ENCODE results near the gene ELOVL4.

ELOVL4 gene

DNA sequence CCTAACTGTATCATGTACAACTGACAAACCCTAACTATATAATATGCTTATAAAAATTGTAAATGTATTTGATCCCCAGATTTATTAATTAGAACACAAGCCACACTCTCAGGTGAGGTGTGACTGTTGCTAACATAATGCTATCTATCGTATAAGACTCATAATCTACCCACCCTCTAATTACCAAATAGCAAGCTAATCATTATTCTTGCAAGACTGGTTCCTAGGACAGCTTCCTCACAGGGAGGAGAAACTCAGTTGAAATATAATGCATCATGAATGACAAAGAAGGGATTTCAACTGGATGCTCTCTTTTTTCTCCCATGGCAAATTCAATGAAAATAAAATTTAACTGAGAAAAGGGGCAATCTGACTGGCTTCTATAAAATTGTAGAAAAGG, 35.4 kb downstream of the ELOVL4 start:
- peak; percentile 24 for DNase-seq

DNA sequence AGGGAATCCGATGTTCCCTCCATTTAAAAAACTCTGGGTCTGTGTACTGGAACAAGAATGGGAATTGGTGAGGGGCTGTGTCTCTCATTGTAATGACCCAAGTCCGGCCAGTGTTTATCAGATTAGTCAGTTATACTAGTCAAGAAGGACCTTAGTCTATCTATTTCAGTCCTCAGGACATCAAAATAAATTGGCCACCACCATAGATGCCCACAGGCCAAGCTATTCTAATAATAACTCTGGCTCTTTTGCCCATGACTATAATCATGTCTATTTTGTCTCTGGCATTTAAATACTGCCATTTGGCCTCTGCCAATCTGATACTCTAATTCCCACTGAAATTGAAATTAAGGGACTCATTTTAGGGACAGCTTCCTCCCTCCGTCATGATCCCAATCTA, 37.8 kb downstream of the ELOVL4 start:
- DNase-seq = no peak

DNA sequence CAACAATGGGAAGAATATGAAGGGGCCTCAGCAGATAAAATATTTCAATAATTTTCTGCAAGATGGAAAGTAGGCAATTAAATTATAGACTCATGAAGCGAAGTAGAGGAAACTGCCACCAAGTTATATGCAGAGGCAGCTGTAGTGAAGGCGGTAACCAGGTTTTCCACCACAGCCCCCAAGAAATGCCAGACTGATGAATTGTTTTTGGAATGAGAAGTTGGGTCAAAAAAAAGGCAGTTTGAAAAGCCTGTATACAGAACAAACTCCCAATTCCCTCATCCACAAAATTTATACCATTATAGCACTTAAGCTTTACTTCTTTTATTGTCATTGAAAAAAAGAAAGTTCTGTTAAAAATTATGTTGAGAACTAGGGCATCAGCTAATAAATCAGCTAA, 45.3 kb downstream of the ELOVL4 start:
- no peak for DNase-seq

DNA sequence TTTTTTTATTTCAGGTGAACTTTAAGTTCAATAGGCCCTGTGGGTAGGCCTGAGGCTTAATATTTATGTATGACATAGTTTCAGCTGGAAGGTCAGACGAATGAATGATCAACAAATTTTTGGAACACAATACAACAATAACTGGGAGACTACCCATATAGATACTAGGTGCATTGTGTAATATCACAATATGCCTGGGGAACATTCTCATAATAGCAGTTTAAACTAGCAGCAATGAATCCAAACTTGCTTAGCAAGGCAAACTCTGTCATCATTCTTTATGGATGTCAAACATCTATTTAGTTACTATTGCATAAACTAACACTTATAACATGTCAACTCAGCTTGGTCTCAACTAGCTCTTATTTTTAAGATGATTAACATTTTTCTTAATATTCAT, 49.3 kb downstream of the ELOVL4 start:
- DNase-seq = no peak

DNA sequence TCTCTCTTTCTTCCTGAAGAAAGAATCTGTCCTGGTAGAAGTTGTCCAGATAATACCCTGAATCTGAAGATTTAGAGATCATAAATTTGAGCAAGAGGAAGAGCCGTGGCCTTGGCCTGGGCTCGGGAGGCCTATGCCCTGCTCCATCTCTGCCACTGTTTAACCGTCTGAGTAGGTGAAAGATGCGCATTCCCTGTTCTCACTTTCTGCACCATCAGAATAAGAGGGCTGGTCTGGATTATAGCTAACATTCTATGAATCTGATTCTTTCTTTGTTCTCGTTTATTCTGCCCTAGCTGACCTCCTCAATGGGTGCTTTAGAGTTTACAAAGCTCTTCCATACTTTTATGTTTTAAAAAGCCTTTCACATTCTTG, 51.3 kb downstream of the ELOVL4 start:
- no peak for DNase-seq

DNA sequence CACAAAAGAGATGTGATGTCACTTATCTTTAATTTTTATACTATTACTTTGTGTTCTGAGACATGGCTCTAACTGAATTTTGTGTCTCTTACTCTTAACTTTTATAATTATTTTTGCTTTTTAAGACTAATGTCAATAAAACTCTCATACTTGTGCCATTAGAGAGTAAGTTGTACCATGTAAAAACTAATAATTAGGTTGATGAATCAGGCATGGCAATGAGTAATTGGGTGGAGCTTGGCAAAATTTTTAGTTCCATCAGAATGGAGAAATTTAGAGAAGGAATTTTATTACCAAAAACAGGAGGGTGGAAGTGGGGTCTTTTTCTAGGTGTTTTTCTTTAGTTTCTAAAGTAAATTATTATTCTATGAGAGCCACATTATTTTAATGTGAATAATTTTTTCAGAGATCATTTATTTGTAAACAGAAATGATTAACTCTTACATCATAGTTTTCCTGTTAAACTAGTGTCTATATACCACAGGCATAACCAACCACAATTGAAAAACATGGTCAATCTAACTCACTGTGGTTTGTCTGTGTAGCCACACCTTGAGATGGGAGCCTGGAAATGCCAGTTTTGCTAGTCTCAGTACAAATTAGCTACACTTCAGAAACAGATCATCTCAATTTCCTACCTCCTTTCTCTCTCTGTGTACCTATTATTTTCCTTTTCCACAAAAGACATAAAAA, 51.8 kb downstream of the ELOVL4 start:
- no peak for DNase-seq

DNA sequence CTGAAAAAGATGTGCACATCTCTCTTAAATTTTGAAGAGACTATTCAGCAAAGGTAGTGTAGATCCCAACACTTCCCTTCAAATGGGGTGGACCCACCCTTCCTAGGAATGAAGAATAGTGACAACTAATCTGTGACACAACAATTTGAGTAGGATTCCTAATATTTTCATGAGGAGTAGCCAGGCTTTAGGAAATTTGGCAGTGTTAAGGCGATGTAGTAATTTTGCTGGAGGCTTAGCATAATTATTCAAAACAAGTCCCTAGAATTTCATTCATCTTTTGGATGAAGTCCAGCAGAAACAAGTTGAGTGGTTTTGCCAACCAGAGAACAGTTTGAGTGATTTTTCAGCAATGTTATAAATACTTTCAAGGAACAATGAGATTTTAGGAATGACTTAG, 52.4 kb downstream of the ELOVL4 start:
- no peak for DNase-seq

DNA sequence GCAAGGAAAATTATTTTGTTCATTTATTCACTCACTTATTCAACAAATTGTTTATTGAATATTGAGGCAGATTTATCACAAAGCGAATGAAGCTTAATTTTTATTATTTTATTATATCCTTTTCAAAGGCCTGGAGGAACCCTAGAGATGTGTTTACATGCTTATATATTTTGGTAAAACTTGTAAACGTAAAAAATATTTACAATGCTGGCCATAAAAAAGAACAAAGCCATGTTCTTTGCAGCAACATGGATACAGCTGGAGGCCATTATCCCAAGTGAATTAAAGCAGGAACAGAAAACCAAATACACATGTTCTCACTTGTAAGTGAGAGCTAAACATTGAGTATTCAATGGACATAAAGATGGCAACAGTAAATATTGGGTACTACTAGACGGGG, 58.8 kb downstream of the ELOVL4 start:
- no peak for DNase-seq

DNA sequence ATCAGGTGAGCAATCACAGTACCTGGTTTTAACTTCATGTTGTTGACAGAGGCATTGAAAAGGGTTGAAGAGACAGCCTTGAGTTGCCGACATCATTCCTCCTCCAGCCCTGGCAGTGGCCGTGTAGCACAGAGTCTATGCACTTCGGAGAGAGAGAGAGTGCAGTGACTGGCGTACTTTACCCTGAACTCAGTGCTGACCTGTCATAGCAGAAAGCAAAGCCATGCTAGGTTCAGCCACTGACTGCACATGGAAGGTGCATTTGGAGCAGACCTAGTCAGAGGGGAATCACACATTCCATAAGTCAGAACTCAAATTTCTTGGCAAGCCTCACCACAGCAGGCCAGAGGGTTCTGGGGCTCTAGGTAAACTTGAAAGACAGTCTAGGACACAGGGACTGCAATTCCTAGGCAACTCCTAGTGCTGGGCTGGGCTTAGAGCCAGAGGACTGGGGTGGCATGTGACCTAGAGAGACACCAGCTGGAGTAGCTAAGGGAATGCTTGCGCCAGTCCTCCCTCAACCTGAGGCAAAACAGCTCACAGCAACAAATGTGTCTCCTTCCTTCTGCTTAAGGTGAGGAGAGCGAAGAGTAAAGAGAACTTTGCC, 69.1 kb downstream of the ELOVL4 start:
- DNase-seq = no peak

DNA sequence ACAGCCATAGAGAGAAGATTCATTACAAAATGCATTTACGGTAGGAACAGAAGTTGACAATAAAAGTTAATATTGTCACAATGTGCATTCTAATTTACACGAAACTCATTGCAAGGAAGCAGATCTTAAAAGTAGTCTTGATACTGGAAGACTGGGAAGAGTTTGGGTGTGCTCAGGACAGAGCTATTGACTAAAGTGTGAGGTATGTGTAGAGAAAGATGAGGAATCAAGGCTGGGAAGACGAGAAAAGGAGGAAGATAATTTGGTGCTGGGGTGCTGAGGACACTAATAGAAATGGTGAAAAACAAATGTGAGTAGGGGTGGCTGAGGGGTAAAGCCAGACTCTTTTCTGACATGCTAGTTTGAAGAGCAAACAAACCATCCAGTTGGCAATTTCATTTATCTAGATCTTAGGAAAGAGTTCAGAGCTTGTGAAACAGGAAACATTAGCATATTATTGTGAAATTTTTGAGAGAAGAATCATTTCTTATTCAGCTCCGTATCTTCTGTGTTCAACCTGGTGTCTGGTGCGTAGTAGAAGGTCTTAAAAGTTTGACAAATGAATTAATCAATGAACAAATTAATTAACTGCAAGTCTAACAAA, 72.7 kb downstream of the ELOVL4 start:
- DNase-seq = no peak

DNA sequence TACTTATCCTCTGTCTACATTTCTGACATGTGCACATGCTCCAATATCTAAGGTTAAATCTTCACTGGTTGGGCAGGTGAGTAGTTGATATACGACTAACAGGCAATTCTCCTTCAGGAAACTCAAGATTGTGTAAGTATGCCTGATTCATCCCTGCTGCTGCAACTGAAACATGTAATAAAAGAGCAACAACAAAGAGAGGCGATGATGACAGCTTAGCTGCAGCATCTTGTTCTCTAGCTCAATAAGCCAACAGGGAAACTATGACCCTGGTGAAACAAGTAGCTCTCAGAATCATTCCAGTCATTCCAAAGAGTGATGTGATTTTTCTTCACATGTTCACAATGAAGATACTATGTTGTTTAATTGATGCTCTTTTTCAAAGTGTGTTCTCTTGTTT, 74.4 kb downstream of the ELOVL4 start:
- no peak for DNase-seq

DNA sequence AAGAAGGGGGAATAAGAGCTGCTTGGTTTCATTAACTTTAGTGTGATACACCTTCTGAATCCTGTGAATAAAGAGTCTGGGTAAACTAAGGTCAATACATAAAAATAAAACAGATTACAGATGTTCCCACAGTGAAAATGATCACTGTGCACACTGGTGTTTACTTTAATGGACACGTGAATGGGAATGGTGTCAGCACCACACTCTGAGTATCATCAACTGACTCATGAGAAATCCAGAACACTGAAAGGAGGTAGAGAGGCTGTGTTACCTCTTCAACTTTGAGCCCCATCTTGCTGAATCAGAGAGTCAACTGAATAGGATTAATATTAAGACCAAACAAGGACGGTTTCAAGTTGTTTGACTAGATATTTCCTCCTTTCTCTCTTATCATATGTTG, 75.0 kb downstream of the ELOVL4 start:
- DNase-seq = no peak

DNA sequence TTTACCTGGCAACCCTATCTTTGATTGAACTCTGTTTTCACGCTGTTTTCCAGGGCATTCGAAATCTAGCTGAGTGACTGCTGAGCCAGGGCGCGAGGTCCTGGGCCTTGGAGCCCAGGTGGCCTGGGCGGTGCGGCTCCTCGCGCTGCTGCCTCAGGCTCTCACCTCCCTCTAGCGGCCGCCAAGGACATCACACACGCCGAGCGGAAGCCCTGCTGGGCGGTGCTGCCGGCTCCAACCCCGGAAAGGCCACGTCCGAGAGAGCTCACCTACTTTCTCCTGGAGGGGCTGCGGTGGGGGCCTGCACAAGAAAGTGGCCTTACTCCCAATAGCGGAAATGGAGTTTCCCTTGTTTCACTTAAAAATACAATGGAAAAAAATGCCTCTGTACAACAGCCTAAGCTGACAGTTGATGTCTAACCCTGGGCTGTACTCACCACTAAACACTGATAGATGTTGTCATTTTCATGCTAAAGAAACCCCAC, 77.7 kb downstream of the ELOVL4 start:
- peak; percentile 80 for DNase-seq

DNA sequence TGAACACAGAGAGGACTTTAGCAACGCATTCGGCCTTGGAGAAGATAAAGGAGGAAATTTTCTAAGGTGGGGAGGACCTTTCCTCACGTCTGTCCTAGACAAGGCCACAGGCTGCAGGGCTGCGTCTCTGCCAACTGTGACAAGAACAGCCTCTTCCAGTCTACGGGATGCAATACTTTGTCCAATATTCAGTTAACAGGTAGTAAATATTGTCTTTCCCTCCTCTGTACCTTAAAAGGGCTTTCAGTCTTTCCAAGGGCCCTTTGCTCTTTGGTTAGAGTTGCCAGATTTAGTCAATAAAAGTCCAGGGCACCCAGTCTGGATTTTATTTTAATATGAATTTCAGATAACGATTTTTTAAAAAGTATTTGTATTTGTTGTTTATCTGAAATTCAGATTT, 78.2 kb downstream of the ELOVL4 start:
- no peak for DNase-seq

DNA sequence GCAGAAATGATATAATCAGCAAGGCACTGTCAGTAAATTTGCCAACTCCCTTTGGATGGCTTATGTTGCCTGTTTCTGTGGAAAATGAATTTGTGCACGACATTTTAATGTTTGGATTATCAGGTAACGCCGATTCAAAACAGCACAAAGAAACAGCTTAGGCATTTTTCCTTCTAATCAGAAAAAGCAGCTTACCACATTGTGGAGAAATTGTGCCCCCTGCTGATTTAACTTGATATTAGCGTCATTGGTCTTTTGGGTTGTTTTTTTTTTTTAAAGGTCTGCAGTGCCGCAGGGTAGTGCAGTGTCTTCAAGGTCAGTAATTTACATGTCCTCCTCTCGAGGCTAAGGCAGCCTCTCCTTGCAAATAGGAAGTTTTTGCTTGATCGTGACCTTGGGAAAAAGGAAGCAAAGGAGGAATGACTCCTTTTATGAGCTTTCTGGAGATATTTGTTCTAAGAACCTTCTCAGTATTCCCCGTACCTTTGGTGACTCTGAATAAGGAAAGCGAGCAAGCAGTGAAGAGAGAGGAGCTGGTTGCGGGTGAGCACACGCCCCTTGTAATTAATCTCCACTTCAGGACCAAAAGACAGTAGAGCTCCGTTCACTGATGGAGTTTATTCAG, 79.1 kb downstream of the ELOVL4 start:
- peak; percentile 80 for DNase-seq
